ENCODE results near the gene APBB2. TPM values are rescaled to one million over a fixed set of nuclear protein-coding genes. Genes with fewer than 3 reads are reported as not detected.
"Not testable (repeated sequence)": the region's sequence is repeated elsewhere in the genome, so short reads cannot be mapped to it uniquely, and the experiment has no call there.

Gene APBB2
- total RNA-seq, 1 donor from 2014 or later, result 52.6 TPM

GRCh38 chr4:40908297-40908696, 306.0 kb downstream of the APBB2 start:
- peak; percentile 46 for DNase-seq (ENCODE audit: low spot score)

DNA sequence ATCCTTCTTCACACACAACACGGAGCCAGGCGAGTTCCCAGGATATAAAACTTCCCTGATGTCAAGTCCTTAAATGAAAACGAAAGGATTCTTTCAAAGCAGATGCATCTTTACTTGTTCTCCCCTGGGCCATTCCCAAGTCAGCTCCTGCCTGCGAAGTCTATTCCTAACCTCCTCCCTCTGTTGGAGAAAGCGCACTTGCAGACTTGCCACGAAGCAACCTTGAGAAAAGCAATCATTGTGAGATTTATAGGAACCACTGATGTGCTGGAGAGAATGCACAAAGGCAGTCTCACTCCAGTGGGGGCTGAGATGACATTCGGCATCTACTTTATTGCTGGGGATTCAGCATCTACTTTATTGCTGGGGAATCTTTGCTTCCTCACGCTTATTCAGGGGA, 308.9 kb downstream of the APBB2 start:
- no peak for DNase-seq (ENCODE audit: low spot score)

- not testable (repeated sequence) for DNase-seq (ENCODE audit: low spot score)
Measured at GRCh38 chr4:40900531-40900930, 313.8 kb downstream of the APBB2 start.

DNA sequence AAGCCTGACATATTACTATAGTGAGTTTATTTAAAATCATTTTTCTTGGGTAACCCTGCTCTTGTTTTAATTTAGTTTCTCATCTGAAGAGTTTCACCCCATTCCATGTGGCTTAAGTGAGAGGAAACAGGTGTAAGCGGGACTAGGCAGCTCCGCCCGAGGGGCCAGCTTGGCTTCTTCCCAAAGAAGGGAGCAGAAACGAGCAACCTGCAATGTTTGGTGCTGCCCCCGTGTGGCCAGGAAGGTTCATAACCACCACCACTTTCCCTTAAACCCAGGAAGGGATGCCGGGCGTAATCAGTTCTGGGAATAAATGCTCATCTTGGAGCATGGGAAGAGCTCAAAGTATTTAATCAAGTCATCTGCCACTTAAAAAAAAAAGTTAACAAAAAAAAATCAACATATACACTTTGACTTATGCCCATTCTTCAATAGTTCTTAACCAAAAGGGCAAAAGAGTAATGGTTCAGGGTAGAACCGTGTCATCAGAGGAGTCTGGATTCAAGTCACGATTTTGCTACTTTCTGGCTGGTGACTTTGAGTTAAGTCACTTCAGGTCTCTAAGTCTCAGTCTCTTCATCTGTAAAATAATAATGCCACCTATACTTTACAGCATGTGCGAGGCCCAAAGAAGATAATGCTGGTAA, 316.7 kb downstream of the APBB2 start:
- DNase-seq (ENCODE audit: low spot score), result peak; percentile 60

GRCh38 chr4:40890764-40891163, 323.6 kb downstream of the APBB2 start:
- no peak for DNase-seq (ENCODE audit: low spot score)

- DNase-seq (ENCODE audit: low spot score), result no peak
Measured at GRCh38 chr4:40890199-40890598, 324.1 kb downstream of the APBB2 start.

DNA sequence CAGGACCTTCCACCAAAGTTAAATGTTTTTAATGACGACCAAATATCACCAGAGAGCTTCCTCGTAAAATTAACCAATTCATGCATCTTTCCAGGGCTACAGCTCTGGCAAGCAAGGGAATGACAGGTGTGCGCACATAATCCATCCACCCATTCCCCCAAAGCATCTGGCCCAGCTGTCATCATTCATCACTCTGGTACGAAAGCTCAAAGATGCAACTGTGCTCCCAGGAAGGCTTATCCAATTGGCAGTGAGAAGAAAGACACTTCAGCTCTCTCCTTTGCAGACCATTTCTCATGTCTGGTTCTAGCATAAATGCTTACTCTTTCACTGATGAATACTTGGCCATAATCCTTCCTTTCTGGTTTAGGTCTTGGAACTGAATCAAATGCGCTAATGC, 325.4 kb downstream of the APBB2 start:
- no peak for DNase-seq (ENCODE audit: low spot score)

GRCh38 chr4:40887764-40888131, 326.6 kb downstream of the APBB2 start:
- DNase-seq (ENCODE audit: low spot score), result no peak

DNA sequence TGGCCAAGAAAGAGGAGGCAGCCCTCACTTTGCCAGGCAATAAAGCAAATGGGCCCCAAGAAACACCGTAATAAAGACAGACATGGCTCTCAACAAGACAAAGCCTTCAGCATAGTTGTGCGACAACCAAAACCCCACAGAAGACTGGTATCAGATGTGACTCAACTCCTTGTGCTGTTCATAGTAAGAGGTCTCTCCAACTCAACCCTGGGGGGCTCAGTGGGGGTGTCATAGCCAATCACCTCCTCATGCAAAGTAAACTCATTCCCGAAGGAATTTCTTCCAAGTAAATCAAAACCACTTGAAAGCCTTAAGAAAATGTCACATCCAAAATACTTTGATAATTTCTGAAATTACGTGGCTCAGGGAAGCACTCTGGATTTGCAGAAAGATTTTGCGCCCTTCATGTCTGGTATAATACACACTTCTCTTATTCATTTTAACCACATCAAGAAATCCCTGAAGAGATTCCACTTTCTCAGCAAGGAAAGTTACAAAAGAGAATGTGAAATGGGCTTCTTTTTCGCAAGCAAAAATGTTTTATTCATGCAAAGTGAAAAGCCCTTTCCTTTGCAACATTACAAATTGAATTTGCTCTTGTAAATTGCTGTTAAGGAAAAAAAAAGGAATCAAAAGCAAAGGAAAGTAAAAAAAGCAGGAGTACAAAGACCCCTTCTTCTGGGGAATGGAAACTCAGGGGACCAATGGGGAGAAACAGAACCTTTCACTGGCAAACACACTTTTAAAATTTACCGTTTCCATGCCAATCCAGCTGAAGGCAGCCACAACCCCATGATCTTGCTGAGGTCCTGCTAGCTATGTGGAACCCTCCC, 327.2 kb downstream of the APBB2 start:
- DNase-seq (ENCODE audit: low spot score), result no peak

GRCh38 chr4:40881851-40882250, 332.5 kb downstream of the APBB2 start:
- no peak for DNase-seq (ENCODE audit: low spot score)

DNA sequence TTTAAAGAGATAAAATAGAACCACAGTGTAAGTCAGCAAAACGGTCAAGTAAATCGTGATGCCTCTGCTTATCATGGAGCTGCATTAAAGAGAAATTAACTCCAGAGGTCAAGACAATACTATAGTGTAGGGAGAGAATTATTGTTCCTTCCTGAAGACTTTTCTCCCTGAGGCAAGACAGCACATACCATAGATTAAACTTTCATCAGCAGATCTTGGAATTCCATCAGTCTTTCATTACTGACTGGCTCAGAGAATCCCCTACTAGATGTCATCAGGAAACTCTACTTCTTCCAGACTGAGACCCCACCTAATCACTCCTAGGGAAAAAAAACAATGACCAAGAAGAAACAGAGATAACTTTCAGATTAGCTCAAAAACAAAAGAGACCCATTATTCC, 333.2 kb downstream of the APBB2 start:
- DNase-seq (ENCODE audit: low spot score), result no peak

DNA sequence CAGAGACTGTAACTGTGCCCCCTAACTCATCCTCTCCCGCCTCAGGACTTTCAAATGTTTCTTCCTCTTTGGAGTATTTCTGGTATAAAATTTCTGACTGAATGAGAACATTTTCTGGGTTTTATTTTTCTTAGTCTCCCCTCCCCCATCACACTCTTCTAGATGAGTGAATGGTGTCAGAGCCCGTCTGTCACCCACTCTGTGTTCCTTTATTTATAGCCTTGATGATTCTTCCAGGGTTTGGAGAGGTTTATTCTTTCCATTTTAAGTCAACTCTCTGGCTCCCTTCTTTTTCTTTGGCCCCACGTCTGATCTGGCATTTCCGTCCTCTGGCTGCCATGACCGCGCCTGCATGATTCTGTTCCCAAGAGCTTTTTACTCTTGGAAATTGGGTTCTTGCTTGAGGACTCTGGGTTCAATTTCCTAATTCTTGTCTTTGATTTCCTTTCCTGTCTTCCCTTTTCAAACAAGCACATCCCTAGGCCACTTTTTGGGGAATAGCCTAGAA, 335.7 kb downstream of the APBB2 start:
- no peak for DNase-seq (ENCODE audit: low spot score)

GRCh38 chr4:40877081-40877480, 337.3 kb downstream of the APBB2 start:
- DNase-seq (ENCODE audit: low spot score), result no peak

GRCh38 chr4:40875507-40876150, 338.7 kb downstream of the APBB2 start:
- DNase-seq (ENCODE audit: low spot score), result no peak

DNA sequence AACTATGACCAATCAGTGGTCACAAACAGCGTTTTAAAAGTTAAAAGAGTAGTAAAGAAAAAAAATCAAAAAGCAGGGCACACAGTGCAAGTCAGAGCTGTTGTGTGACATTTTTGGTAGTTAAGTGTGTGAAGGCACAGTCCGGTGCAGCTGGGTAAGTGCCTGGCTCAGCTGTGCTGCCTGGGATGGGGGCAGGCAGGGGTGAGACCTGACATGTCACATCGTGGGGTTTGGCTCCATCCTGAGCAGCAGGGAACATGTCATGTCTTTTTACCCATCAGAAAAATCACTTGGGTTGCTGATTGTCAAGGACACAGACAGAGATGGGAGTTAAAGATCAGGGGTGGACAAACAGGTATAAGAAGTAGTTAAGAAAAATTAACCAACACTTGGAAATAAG, 339.4 kb downstream of the APBB2 start:
- DNase-seq (ENCODE audit: low spot score), result no peak

DNA sequence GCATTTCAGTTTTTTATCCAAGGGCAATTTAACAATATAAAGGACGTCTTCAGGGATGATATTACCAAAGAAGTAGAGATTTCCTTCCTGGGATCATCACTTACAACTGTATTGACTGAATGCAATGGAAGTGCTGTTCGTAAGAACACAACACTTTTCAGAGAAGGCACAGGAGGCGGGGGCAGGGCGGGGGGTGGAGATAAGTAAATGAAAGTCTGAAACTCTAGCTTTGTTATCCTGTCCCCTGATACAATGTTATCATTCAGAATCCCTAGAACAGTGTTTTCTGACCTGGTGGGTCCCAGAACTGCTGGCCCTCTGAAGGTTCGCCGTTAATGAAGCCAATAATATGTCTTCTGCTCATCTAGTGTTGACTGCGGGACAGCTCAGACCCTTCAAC, 340.0 kb downstream of the APBB2 start:
- DNase-seq (ENCODE audit: low spot score), result no peak

GRCh38 chr4:40871695-40872250, 342.6 kb downstream of the APBB2 start:
- DNase-seq (ENCODE audit: low spot score), result no peak

- DNase-seq (ENCODE audit: low spot score), result no peak
Measured at GRCh38 chr4:40870150-40870549, 344.2 kb downstream of the APBB2 start.

DNA sequence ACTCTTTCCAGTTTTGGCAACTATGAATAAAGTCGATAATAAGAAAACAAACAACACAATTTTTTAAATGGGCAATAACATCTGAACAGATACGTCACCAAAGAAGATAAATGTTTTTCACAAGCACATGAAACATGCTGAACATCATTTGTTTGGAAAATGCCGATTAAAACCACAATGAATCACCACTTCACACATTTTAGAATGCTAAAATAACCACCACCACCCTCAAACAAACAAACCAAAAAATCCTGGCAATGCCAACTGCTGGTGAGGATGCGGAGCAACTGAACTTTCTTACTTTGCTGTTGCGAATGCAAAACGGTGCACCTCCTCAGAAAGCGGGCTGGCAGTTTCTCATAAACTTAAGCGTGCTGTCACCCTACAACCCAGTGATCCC, 348.6 kb downstream of the APBB2 start:
- no peak for DNase-seq (ENCODE audit: low spot score)

DNA sequence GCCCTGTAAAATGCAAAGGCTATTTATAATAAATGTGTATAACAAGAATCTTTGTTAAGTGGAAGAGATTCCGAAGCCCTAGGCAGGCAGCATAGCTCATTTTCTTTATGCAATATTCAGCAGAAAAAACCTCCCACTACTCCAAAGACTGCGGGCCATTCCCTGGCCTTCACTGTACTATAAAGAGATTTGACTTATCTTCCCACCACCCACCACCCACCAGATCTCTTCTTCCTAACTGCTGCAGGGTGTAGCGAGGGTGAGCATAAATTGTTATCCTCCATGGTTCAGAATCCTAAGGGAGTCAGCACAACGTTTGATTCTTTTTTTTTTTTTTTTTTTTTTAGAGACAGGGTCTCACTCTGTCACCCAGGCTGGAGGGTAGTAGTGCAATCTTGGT, 349.8 kb downstream of the APBB2 start:
- no peak for DNase-seq (ENCODE audit: low spot score)

- DNase-seq (ENCODE audit: low spot score), result no peak
Measured at GRCh38 chr4:40858962-40859361, 355.4 kb downstream of the APBB2 start.

DNA sequence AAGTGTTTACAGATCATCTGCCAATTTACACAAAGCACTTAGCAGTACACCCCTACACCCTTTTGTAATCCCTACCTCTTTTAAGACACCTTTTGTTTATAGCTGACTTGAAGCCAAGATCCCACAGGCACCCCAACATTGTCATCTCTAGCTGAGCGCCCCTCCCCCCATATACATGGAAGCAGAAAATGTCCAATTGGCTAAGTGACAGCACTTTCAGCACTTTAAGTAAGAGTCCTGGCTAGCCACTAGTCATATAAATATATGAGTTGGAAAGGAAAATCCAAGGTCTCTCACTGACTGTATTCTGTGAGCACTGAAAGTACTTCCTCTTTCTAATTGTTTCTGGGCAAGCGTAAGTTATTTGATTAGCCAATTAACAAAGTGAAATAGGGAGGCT, 356.4 kb downstream of the APBB2 start:
- no peak for DNase-seq (ENCODE audit: low spot score)

Data from ureter (tissue), 1 donor.